Erythroblast (primary cell): ENCODE measurements around the gene CD27.

ENCODE experiments used
- GATA1 ChIP-seq: IDR thresholded peaks from 2 replicates; pipeline ENCODE4 v1.6.1; 2011; ENCODE audit warnings: low read depth, mild to moderate bottlenecking, control low read depth, low read length, moderate library complexity
- POLR2A ChIP-seq: IDR thresholded peaks from 2 replicates; pipeline ENCODE4 v1.6.1; 2011; ENCODE audit warnings: mild to moderate bottlenecking, low read length

- TF ChIP-seq POLR2A, result no peak
- no peak for TF ChIP-seq GATA1
Measured at GRCh38 chr12:6444031-6444430, 724 bp upstream of the CD27 start.
